ENCODE measurements around the gene C1orf74.

Gene C1orf74

GRCh38 chr1:209759829-209760359, 24.5 kb downstream of the C1orf74 start:
- DNase-seq (ENCODE audit: low read depth, low spot score), result no peak
- H3K27me3 ChIP-seq (ENCODE audit: insufficient read depth, insufficient read length), result peaks cover 5% of the 10 kb centered on the region
- no peaks in the 10 kb centered on the region for H3K4me1 ChIP-seq (ENCODE audit: insufficient read depth, insufficient read length)
- H3K9ac ChIP-seq (ENCODE audit: insufficient read length, low read depth), result no peak overlapping the region
- H3K36me3 ChIP-seq (ENCODE audit: insufficient read depth, insufficient read length, low read length), result no peaks in the 10 kb centered on the region
- no peak overlapping the region for H3K4me3 ChIP-seq (ENCODE audit: insufficient read length, low read depth)
- H3K9me3 ChIP-seq (ENCODE audit: insufficient read depth, low read length), result no peaks in the 10 kb centered on the region
- no peak for TF ChIP-seq ZNF274 (IDR thresholded peaks at IDR 0.05; ENCODE audit: low read depth, low read length)
- no peak for TF ChIP-seq YY1 (IDR thresholded peaks at IDR 0.05; ENCODE audit: insufficient read depth, insufficient read length)
- TF ChIP-seq SUZ12 (IDR thresholded peaks at IDR 0.05; ENCODE audit: extremely low read depth, insufficient read depth, insufficient read length), result no peak

- Histone ChIP-seq H3K4me1 (ENCODE audit: insufficient read depth, insufficient read length) (no peaks in the 10 kb centered on the region), H3K27me3 (ENCODE audit: insufficient read depth, insufficient read length) (peaks cover 5% of the 10 kb centered on the region), H3K36me3 (ENCODE audit: insufficient read depth, insufficient read length, low read length) (no peaks in the 10 kb centered on the region), H3K9ac (ENCODE audit: insufficient read length, low read depth) (no peak overlapping the region), H3K9me3 (ENCODE audit: insufficient read depth, low read length) (no peaks in the 10 kb centered on the region), H3K4me3 (ENCODE audit: insufficient read length, low read depth) (no peak overlapping the region)
- no peak for DNase-seq (ENCODE audit: low read depth, low spot score)
- TF ChIP-seq ZNF274 (IDR thresholded peaks at IDR 0.05; ENCODE audit: low read depth, low read length), result no peak
These were observed 26.0 kb downstream of the C1orf74 start for GRCh38 chr1:209758400-209758799.

DNA sequence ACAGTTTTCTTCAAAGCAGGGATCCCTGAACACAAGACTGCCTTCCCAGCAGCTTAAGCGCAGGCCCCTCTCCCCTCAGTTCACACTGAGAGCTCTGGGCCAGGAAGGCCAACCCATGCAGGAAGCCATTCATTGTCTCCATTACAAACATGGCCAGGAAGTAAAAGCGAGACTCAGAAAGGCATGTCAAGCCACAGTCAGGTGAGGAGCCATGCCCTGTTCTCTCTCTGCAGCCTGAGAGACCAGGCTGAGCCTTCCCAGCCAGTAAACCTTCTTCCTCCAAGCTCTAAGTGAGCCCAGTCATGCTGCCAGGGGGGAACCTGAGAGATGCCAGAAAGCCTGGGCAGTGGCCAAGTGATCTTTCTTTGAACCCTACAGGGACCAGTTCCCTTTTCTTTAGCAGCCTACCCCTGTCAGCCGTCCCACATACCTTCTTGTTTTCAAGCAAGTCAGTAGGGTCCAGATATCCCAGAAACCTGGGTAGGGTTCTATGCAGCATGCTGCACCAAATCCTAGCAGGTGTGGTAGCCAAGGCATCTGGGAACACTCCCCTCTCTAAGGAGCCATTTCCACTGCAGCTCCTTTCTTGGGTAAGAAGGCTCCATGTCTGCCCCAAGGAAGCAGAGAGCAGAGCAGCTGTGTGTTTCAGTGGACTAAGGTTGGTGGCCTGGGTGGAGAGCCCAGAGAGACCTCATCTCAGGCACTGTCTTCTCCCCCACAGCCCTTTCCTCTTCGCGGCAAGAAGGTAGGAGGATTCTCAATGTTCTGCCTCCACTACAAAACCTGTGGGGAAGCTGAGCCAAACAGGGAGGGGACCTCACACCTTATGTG, 27.5 kb downstream of the C1orf74 start:
- peaks cover 5% of the 10 kb centered on the region for H3K27me3 ChIP-seq (ENCODE audit: insufficient read depth, insufficient read length)
- no peaks in the 10 kb centered on the region for H3K36me3 ChIP-seq (ENCODE audit: insufficient read depth, insufficient read length, low read length)
- no peak overlapping the region for H3K4me3 ChIP-seq (ENCODE audit: insufficient read length, low read depth)

DNA sequence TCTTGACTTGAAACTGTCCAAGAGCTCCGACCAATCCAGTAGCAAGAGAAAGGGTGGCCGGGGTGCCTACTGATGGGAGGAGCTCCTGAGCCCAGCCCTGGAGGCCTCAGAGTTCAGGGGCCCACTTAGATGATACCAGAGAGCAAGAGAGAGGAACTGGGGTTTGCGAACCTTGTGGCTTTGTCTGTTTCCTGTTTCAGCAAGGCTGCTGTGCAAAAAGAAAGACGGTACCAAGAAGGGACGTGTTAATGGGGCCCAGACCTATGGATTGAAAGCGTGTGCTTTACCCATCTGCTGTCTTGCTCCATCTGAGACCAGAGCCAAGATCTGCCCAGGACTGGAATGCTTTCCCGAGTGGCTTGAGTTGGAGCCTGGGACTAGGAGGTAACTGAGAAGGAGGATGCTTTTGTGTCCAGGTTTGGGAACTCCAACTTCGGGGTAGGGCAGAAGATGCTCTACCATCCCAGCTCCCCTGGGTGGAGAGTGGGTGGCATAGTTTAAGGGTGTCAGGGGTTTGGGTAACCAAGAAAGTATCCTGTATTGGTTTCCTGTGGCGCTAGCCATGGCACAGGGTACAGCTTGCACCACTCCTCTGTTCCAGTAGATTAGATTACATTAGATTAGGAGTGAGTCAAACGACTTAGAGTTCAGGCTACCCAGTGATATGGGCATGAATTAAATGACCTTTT, 28.3 kb downstream of the C1orf74 start, which contains the start of gene TRAF3IP3:
Gene TRAF3IP3 (plus strand): TSS at position 128 of the 689 bp plus-strand sequence. CDS start 3,987 bp downstream, outside the sequence.
- Histone ChIP-seq H3K27me3 (ENCODE audit: insufficient read depth, insufficient read length) (peaks cover 5% of the 10 kb centered on the region), H3K4me3 (ENCODE audit: insufficient read length, low read depth) (no peak within 1 kb of the TSS), H3K36me3 (ENCODE audit: insufficient read depth, insufficient read length, low read length) (no peaks in the 10 kb centered on the region), H3K9me3 (ENCODE audit: insufficient read depth, low read length) (no peaks in the 10 kb centered on the region), H3K9ac (ENCODE audit: insufficient read length, low read depth) (no peak within 1 kb of the TSS), H3K4me1 (ENCODE audit: insufficient read depth, insufficient read length) (no peaks in the 10 kb centered on the region)
- DNase-seq (ENCODE audit: low read depth, low spot score), result no peak
- TF ChIP-seq YY1 (IDR thresholded peaks at IDR 0.05; ENCODE audit: insufficient read depth, insufficient read length), result no peak

More for the DNA sequence above, 27.5 kb downstream of the C1orf74 start:
- no peak for TF ChIP-seq ZNF274 (IDR thresholded peaks at IDR 0.05; ENCODE audit: low read depth, low read length)
- no peak for TF ChIP-seq SUZ12 (IDR thresholded peaks at IDR 0.05; ENCODE audit: extremely low read depth, insufficient read depth, insufficient read length)
- no peak for TF ChIP-seq YY1 (IDR thresholded peaks at IDR 0.05; ENCODE audit: insufficient read depth, insufficient read length)
- no peak for DNase-seq (ENCODE audit: low read depth, low spot score)
- no peak overlapping the region for H3K9ac ChIP-seq (ENCODE audit: insufficient read length, low read depth)
- H3K4me1 ChIP-seq (ENCODE audit: insufficient read depth, insufficient read length), result no peaks in the 10 kb centered on the region
- H3K9me3 ChIP-seq (ENCODE audit: insufficient read depth, low read length), result no peaks in the 10 kb centered on the region

- Histone ChIP-seq H3K36me3 (ENCODE audit: insufficient read depth, insufficient read length, low read length) (no peaks in the 10 kb centered on the region), H3K4me3 (ENCODE audit: insufficient read length, low read depth) (no peak overlapping the region), H3K9me3 (ENCODE audit: insufficient read depth, low read length) (no peaks in the 10 kb centered on the region), H3K27me3 (ENCODE audit: insufficient read depth, insufficient read length) (peaks cover 5% of the 10 kb centered on the region), H3K9ac (ENCODE audit: insufficient read length, low read depth) (no peak overlapping the region), H3K4me1 (ENCODE audit: insufficient read depth, insufficient read length) (no peaks in the 10 kb centered on the region)
- DNase-seq (ENCODE audit: low read depth, low spot score), result no peak
- TF ChIP-seq ZNF274 (IDR thresholded peaks at IDR 0.05; ENCODE audit: low read depth, low read length), result no peak
- no peak for TF ChIP-seq YY1 (IDR thresholded peaks at IDR 0.05; ENCODE audit: insufficient read depth, insufficient read length)
- no peak for TF ChIP-seq SUZ12 (IDR thresholded peaks at IDR 0.05; ENCODE audit: extremely low read depth, insufficient read depth, insufficient read length)
These were observed 29.1 kb downstream of the C1orf74 start for GRCh38 chr1:209755256-209755655.

DNA sequence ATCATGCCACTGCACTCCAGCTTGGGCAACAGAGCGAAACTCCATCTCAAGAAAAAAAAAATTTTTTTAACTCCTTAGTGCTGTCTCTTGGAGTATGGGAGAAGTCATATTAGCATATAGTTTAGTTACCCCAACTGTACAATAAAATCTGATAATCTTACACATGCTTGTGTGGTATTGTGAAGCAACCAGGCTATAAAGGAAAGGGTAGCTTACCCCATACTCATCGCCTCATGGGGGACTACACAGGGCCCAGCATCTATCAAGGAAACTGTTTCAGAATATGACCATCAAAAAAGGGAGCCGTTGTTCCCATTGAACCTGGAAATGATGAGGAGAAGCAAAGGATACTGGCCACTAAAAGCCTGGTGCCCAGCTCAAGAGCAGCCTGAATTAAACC, 31.5 kb downstream of the C1orf74 start:
- no peak for TF ChIP-seq SUZ12 (IDR thresholded peaks at IDR 0.05; ENCODE audit: extremely low read depth, insufficient read depth, insufficient read length)
- peaks cover 4% of the 10 kb centered on the region for H3K4me1 ChIP-seq (ENCODE audit: insufficient read depth, insufficient read length)
- H3K4me3 ChIP-seq (ENCODE audit: insufficient read length, low read depth), result no peak overlapping the region
- DNase-seq (ENCODE audit: low read depth, low spot score), result no peak
- no peaks in the 10 kb centered on the region for H3K9me3 ChIP-seq (ENCODE audit: insufficient read depth, low read length)
- peaks cover 5% of the 10 kb centered on the region for H3K27me3 ChIP-seq (ENCODE audit: insufficient read depth, insufficient read length)
- no peak overlapping the region for H3K9ac ChIP-seq (ENCODE audit: insufficient read length, low read depth)
- no peaks in the 10 kb centered on the region for H3K36me3 ChIP-seq (ENCODE audit: insufficient read depth, insufficient read length, low read length)

DNA sequence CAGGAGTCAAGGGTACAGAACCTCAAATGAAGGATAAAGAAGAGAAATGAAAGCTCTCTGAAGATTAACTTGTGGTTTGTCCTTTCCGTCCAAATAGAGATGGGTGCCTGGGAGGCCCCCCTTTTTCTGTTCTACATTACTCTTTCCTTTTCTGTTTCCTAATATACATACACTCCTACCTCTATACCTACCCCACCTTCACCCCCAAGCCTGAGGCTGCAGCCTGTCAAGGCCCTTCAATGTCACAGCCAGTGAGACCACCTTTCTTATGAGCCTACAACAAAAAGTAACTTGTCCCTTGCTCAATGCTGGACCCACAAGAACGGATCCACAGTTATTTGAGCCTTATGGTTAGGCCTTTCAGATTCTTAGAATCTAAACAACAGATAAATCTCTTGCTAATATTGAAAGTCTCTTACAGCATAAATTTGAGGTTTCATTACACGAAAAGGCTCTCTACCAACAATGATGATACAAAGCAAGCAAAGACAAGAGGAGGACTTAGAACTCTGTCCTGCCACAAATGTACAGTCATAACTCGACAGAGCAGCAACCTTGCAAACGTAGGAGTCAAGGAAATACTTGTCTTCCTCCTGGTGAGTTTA, 32.6 kb downstream of the C1orf74 start:
- no peak overlapping the region for H3K4me3 ChIP-seq (ENCODE audit: insufficient read length, low read depth)
- H3K27me3 ChIP-seq (ENCODE audit: insufficient read depth, insufficient read length), result no peaks in the 10 kb centered on the region
- H3K9ac ChIP-seq (ENCODE audit: insufficient read length, low read depth), result no peak overlapping the region
- no peaks in the 10 kb centered on the region for H3K36me3 ChIP-seq (ENCODE audit: insufficient read depth, insufficient read length, low read length)
- H3K9me3 ChIP-seq (ENCODE audit: insufficient read depth, low read length), result no peaks in the 10 kb centered on the region
- no peak for TF ChIP-seq ZNF274 (IDR thresholded peaks at IDR 0.05; ENCODE audit: low read depth, low read length)
- no peak for TF ChIP-seq YY1 (IDR thresholded peaks at IDR 0.05; ENCODE audit: insufficient read depth, insufficient read length)
- TF ChIP-seq SUZ12 (IDR thresholded peaks at IDR 0.05; ENCODE audit: extremely low read depth, insufficient read depth, insufficient read length), result no peak
- no peak for DNase-seq (ENCODE audit: low read depth, low spot score)
- peaks cover 4% of the 10 kb centered on the region for H3K4me1 ChIP-seq (ENCODE audit: insufficient read depth, insufficient read length)

Data from NT2/D1 (cell line).